Fibroblast of lung (primary cell): ENCODE measurements around the gene HMGCS2. TPM values are rescaled to one million over a fixed set of nuclear protein-coding genes. Genes with fewer than 3 reads are reported as not detected.
A peak's percentile ranks its signal among the peaks of the same experiment; 100 is the strongest.

Source experiments
- DNase-seq, 2 donors: peaks; one replicate each; pipeline versions ENCODE4 v3.0.0 to v3.0.0-alpha.2; 2010; ENCODE audit warnings: low read depth in 2 of 2
- H2AFZ ChIP-seq: 2 replicates; pipeline ENCODE4 v1.5.1; 2012; ENCODE audit warnings: low read length, control low read depth, inconsistent platforms
- H3K27ac ChIP-seq: 2 replicates; pipeline ENCODE4 v1.5.1; 2011; ENCODE audit warnings: low read length, control low read depth; ENCODE audit not compliant: insufficient read depth
- H3K27me3 ChIP-seq: 2 replicates; pipeline ENCODE4 v1.5.1; 2011; ENCODE audit warnings: mild to moderate bottlenecking, low read length; ENCODE audit not compliant: control insufficient read depth, insufficient read depth
- H3K36me3 ChIP-seq: 2 replicates; pipeline ENCODE4 v1.5.1; 2011; ENCODE audit warnings: low read length; ENCODE audit not compliant: control insufficient read depth, insufficient read depth
- H3K4me1 ChIP-seq: 2 replicates; pipeline ENCODE4 v1.5.1; 2011; ENCODE audit warnings: low read length; ENCODE audit not compliant: control insufficient read depth, insufficient read depth; ENCODE audit errors: extremely low read depth
- H3K4me2 ChIP-seq: 2 replicates; pipeline ENCODE4 v1.5.1; 2011; ENCODE audit warnings: low read length, control low read depth; ENCODE audit not compliant: insufficient read depth; ENCODE audit errors: extremely low read depth
- H3K4me3 ChIP-seq, 4 experiments: fragments of 200-600 bp in 1 of 4; sonication (generic) in 1 of 4; replicated peaks in 1 of 4; 2 replicates each; pipeline ENCODE4 v1.5.1; 2011 to 2016; ENCODE audit warnings: low read length in 4 of 4, low read depth in 3 of 4, mild to moderate bottlenecking in 3 of 4, control low read depth in 2 of 4, inconsistent platforms in 1 of 4, mixed read lengths in 1 of 4; ENCODE audit not compliant: insufficient read depth in 1 of 4; ENCODE audit errors: control extremely low read depth in 1 of 4
- H3K79me2 ChIP-seq: 2 replicates; pipeline ENCODE4 v1.5.1; 2012; ENCODE audit warnings: mild to moderate bottlenecking, low read length, inconsistent platforms; ENCODE audit not compliant: control insufficient read depth, insufficient read depth
- H3K9ac ChIP-seq: 2 replicates; pipeline ENCODE4 v1.5.1; 2011; ENCODE audit warnings: mild to moderate bottlenecking, low read length, control low read depth; ENCODE audit not compliant: insufficient read depth
- H3K9me3 ChIP-seq: 2 replicates; pipeline ENCODE4 v1.5.1; 2012; ENCODE audit warnings: low read depth, low read length; ENCODE audit not compliant: control insufficient read depth, insufficient read depth
- H4K20me1 ChIP-seq: 2 replicates; pipeline ENCODE4 v1.5.1; 2011; ENCODE audit warnings: low read length; ENCODE audit not compliant: control insufficient read depth, insufficient read depth; ENCODE audit errors: extremely low read depth
- CTCF ChIP-seq, 2 donors: IDR thresholded peaks in 1 of 2; conservative IDR thresholded peaks in 1 of 2; 1 replicate in 1 of 2; 2 replicates in 1 of 2; pipeline ENCODE4 v1.5.1; 2011 to 2012; ENCODE audit warnings: low read length in 2 of 2, control low read depth in 1 of 2, inconsistent platforms in 1 of 2, low read depth in 1 of 2, mild to moderate bottlenecking in 1 of 2
- EZH2 ChIP-seq: IDR thresholded peaks from 2 replicates; pipeline ENCODE4 v1.5.1; 2012; ENCODE audit warnings: low read length, control low read depth, mild to moderate bottlenecking; ENCODE audit errors: missing control alignments
- polyA plus RNA-seq, 2 donors: library from polyadenylated mRNA; depleted of rRNA in 1 of 2; stranded (reverse) in 1 of 2; unstranded in 1 of 2; fragments of >200 nt; gene quantifications; 2 replicates each; pipeline ENCODE4 v1.2.1, GENCODE V29; 2011 to 2012; ENCODE audit warnings: missing spikeins in 1 of 2
- total RNA-seq: library from RNA; depleted of rRNA; stranded (reverse); fragments of >200 nt; gene quantifications from 2 replicates; pipeline ENCODE4 v1.2.1, GENCODE V29; 2014

The HMGCS2 gene
- total and polyA plus RNA-seq, 2 donors (not counting 1 experiment from before 2014, with no cell fraction given): not detected

GRCh38 chr1:119784191-119784781 lies 15.6 kb upstream of the HMGCS2 start:
- Histone ChIP-seq H3K4me2 (no peak overlapping the region), H3K27ac (no peak overlapping the region), H4K20me1 (no peaks in the 10 kb centered on the region), H3K9ac (no peak overlapping the region), H3K79me2 (no peaks in the 10 kb centered on the region), H3K4me1 (no peaks in the 10 kb centered on the region), H3K9me3 (no peaks in the 10 kb centered on the region), H2AFZ (no peak overlapping the region), H3K4me3 (no peak overlapping the region), H3K36me3 (no peaks in the 10 kb centered on the region), H3K27me3 (peaks cover 2% of the 10 kb centered on the region)
- DNase-seq: peak; percentile 20 to 88
- no peak for TF ChIP-seq CTCF (conservative IDR thresholded peaks at IDR 0.05 in 1 of 2, IDR thresholded peaks at IDR 0.05 in 1 of 2; ENCODE audit: low read depth in 1 of 2, low read length in 2 of 2)
- TF ChIP-seq EZH2: no peak

GRCh38 chr1:119783354-119784185 lies 14.9 kb upstream of the HMGCS2 start:
- H3K36me3 ChIP-seq: no peaks in the 10 kb centered on the region
- TF ChIP-seq EZH2 (no peak), CTCF (conservative IDR thresholded peaks at IDR 0.05 in 1 of 2, IDR thresholded peaks at IDR 0.05 in 1 of 2; ENCODE audit: low read depth in 1 of 2, low read length in 2 of 2) (no peak)
- no peaks in the 10 kb centered on the region for H3K9me3 ChIP-seq
- H2AFZ ChIP-seq: no peak overlapping the region
- H3K79me2 ChIP-seq: no peaks in the 10 kb centered on the region
- H3K4me2 ChIP-seq: no peak overlapping the region
- H3K4me1 ChIP-seq: no peaks in the 10 kb centered on the region
- H3K27me3 ChIP-seq: peaks cover 2% of the 10 kb centered on the region
- no peaks in the 10 kb centered on the region for H4K20me1 ChIP-seq
- H3K9ac ChIP-seq: no peak overlapping the region
- DNase-seq: peak; percentile 40 to 90
- H3K27ac ChIP-seq: no peak overlapping the region
- H3K4me3 ChIP-seq: no peak overlapping the region

GRCh38 chr1:119782631-119783325 lies 14.1 kb upstream of the HMGCS2 start:
- Histone ChIP-seq H3K36me3 (no peaks in the 10 kb centered on the region), H3K27me3 (peaks cover 2% of the 10 kb centered on the region), H3K4me1 (no peaks in the 10 kb centered on the region), H3K9ac (no peak overlapping the region), H3K4me3 (no peak overlapping the region), H3K9me3 (no peaks in the 10 kb centered on the region), H2AFZ (no peak overlapping the region), H3K27ac (no peak overlapping the region), H4K20me1 (no peaks in the 10 kb centered on the region), H3K4me2 (no peak overlapping the region), H3K79me2 (no peaks in the 10 kb centered on the region)
- no peak for DNase-seq
- no peak for TF ChIP-seq CTCF (conservative IDR thresholded peaks at IDR 0.05 in 1 of 2, IDR thresholded peaks at IDR 0.05 in 1 of 2; ENCODE audit: low read depth in 1 of 2, low read length in 2 of 2)
- no peak for TF ChIP-seq EZH2
